Kidney (tissue), 14 donors: ENCODE measurements around the gene ARMC7. TPM values are rescaled to one million over a fixed set of nuclear protein-coding genes. Genes with fewer than 3 reads are reported as not detected.

Experiments used
- DNase-seq, 5 donors: peaks; one replicate each; pipeline ENCODE4 v3.0.0-alpha.2; 2013 to 2020
- FAIRE-seq: peaks from 2 replicates; lab custom pipeline; 2012; peaks lifted over from hg19 to GRCh38; lab: Jason Lieb, UNC
- H3K27ac ChIP-seq, 2 donors: one replicate each; pipeline ENCODE4 v1.7.0; 2013; ENCODE audit warnings: low read depth in 2 of 2, low read length in 2 of 2, inconsistent platforms in 1 of 2
- H3K27me3 ChIP-seq: one replicate; pipeline ENCODE4 v1.7.1; 2013; ENCODE audit warnings: low read length, inconsistent platforms; ENCODE audit not compliant: control insufficient read depth, insufficient read depth
- H3K36me3 ChIP-seq, 3 donors: one replicate each; pipeline versions ENCODE4 v1.7.0 to v1.7.1; 2013; ENCODE audit warnings: low read length in 3 of 3, control low read depth in 1 of 3, inconsistent platforms in 1 of 3; ENCODE audit not compliant: insufficient read depth in 3 of 3, control insufficient read depth in 2 of 3
- H3K4me1 ChIP-seq, 3 donors: one replicate each; pipeline versions ENCODE4 v1.7.0 to v1.7.1; 2013; ENCODE audit warnings: low read length in 3 of 3, inconsistent platforms in 1 of 3, low read depth in 1 of 3; ENCODE audit not compliant: control insufficient read depth in 2 of 3, insufficient read depth in 2 of 3
- H3K4me3 ChIP-seq, 3 donors: one replicate each; pipeline versions ENCODE4 v1.7.0 to v1.8.1; 2013; ENCODE audit warnings: low read length in 3 of 3, control low read depth in 1 of 3, inconsistent platforms in 1 of 3
- H3K9ac ChIP-seq, 3 donors: one replicate each; pipeline versions ENCODE4 v1.7.0 to v1.7.1; 2013; ENCODE audit warnings: low read length in 3 of 3, control low read depth in 1 of 3, inconsistent platforms in 1 of 3
- H3K9me3 ChIP-seq, 3 donors: one replicate each; pipeline versions ENCODE4 v1.7.0 to v1.7.1; 2013; ENCODE audit warnings: low read length in 3 of 3, control low read depth in 1 of 3, inconsistent platforms in 1 of 3; ENCODE audit not compliant: control insufficient read depth in 2 of 3, insufficient read depth in 1 of 3
- intact Hi-C: fragments of 100-400 bp; cut with DNase I; formaldehyde crosslinking; loops from one replicate; pipeline ENCODE4 v1.11.1; 2022
- polyA plus RNA-seq: library from polyadenylated mRNA; stranded (reverse); fragments of 350-450 nt; fragmentation: Illumina TruSeq; extraction: RNeasy Lipid Tissue Mini Kit (QIAGEN cat#74804); gene quantifications from one replicate; pipeline ENCODE4 v1.2.3, GENCODE V29; 2014; ENCODE audit warnings: low read depth, low replicate concordance; ENCODE audit not compliant: insufficient read depth
- total RNA-seq: library from RNA; stranded (reverse); fragmentation: NEBNext Ultra II Directional; extraction: Animal tissue kit (Norgen Biotek cat#: 25700); gene quantifications from one replicate; pipeline ENCODE4 v1.2.1, GENCODE V29; 2021
- TF ChIP-seq, protein P1 (sequence below): IDR thresholded peaks from 3 replicates; pipeline ENCODE4 v1.5.1; 2012; ENCODE audit warnings: mild to moderate bottlenecking, moderate library complexity, borderline replicate concordance; ENCODE audit not compliant: insufficient read depth; ENCODE audit errors: extremely low read depth
- donor health status: control.
- donor health status: control.
- donor health status: control.
- donor health status: control.
- donor health status: control.
- donor health status: DM: yes; HTN: yes; CAD: no.
- donor health status: Normal renal cell carcinoma (clear cell type).

ARMC7 gene
- total and polyA plus RNA-seq, 2 donors from 2014 or later = 31.8 to 35.1 TPM

DNA sequence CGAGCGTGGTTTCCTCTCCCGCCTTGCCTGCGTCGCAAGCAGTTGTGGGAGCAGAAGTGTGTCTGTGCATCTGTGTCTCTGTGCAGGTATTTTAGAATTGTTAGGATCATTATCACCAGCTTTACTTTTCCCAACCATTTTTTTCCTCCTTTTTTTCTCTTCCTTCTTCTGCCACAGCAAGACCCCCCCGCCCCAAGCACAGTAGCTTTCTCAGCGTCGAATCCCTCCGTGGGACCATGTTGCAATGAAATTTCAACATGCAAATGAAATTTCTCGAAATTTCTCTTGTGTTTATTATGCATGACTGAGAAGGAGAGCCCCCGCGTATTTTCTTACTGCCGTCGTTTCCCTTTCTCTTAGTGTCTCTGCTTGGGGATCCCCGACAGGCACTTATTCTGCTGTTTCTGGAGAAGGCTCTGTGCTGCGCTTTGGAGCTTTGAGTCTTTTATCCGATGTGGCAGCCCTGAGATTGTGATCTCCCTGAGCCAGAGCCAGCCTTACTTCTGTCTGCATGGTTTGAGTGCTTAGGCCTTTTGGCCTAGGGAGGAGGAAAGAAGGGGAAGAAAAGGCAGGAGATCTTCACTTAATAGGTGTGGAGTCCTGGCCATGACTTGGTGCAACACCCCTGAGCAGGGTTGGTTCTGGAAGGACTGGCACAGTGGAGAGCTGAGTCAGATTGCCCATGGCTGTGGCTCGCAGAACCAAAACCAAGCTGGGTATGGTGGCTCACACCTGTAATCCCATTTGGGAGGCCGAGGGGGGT lies 5.0 kb downstream of the ARMC7 start:
- DNase-seq (no peak), FAIRE-seq (no peak)
- intact Hi-C loops = no loop called here
- TF ChIP-seq, protein P1, sequence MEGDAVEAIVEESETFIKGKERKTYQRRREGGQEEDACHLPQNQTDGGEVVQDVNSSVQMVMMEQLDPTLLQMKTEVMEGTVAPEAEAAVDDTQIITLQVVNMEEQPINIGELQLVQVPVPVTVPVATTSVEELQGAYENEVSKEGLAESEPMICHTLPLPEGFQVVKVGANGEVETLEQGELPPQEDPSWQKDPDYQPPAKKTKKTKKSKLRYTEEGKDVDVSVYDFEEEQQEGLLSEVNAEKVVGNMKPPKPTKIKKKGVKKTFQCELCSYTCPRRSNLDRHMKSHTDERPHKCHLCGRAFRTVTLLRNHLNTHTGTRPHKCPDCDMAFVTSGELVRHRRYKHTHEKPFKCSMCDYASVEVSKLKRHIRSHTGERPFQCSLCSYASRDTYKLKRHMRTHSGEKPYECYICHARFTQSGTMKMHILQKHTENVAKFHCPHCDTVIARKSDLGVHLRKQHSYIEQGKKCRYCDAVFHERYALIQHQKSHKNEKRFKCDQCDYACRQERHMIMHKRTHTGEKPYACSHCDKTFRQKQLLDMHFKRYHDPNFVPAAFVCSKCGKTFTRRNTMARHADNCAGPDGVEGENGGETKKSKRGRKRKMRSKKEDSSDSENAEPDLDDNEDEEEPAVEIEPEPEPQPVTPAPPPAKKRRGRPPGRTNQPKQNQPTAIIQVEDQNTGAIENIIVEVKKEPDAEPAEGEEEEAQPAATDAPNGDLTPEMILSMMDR = no peak
- no peaks in the 10 kb centered on the region for H3K27me3 ChIP-seq
- peaks cover 0 to 4% (median 0%) of the 10 kb centered on the region in 3 donors for H3K36me3 ChIP-seq
- no peaks in the 10 kb centered on the region for H3K9me3 ChIP-seq
- peaks cover 0 to 11% (median 0%) of the 10 kb centered on the region in 3 donors for H3K4me1 ChIP-seq
- peak overlapping the region; percentile 84 to 90 for H3K27ac ChIP-seq
- peak overlapping the region in 2 of 3 donors; percentile 28 to 58 for H3K9ac ChIP-seq
- H3K4me3 ChIP-seq = peak overlapping the region; percentile 32 to 80 (median 57)

DNA sequence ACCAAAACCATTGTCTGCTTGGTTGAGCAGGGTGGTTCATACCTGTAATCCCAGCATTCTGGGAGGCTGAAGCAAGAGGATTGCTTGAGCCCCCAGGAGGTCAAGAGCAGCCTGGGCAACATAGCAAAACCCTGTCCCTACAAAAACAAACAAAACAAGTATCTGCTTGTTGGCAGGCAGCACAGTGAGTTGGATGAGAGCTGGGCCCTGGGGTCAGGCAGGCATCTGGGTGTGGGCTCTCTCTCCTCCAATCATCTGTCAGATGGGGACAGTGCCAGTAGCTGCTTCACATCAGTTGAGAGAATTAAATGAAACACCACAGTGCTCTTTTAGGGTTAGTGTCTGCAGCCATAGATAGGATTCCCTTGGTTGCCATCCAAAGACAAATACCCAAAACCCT lies 5.8 kb downstream of the ARMC7 start:
- Histone ChIP-seq H3K9ac (no peak overlapping the region), H3K36me3 (peaks cover 0 to 4% (median 0%) of the 10 kb centered on the region in 3 donors), H3K4me3 (no peak overlapping the region), H3K27me3 (no peaks in the 10 kb centered on the region), H3K9me3 (no peaks in the 10 kb centered on the region), H3K4me1 (peaks cover 0 to 9% (median 0%) of the 10 kb centered on the region in 3 donors), H3K27ac (no peak overlapping the region)
- intact Hi-C loops = no loop called here
- FAIRE-seq (no peak), DNase-seq (no peak)
- TF ChIP-seq, protein P1 = no peak

GRCh38 chr17:75116737-75117136 lies 7.0 kb downstream of the ARMC7 start:
- DNase-seq (peak in 1 of 5 donors; percentile 35), FAIRE-seq (no peak)
- Histone ChIP-seq H3K9me3 (no peaks in the 10 kb centered on the region), H3K27me3 (no peaks in the 10 kb centered on the region), H3K4me3 (no peak overlapping the region), H3K4me1 (peaks cover 0 to 8% (median 0%) of the 10 kb centered on the region in 3 donors), H3K36me3 (peaks cover 0 to 8% (median 2%) of the 10 kb centered on the region in 3 donors), H3K9ac (no peak overlapping the region), H3K27ac (no peak overlapping the region)
- intact Hi-C loops = no loop called here
- TF ChIP-seq, protein P1 = no peak
